ENCODE data around the gene ANAPC16. TPM values are rescaled to one million over a fixed set of nuclear protein-coding genes. Genes with fewer than 3 reads are reported as not detected.
"Not testable (repeated sequence)": the region's sequence is repeated elsewhere in the genome, so short reads cannot be mapped to it uniquely, and the experiment has no call there.

The ANAPC16 gene
- total and polyA plus RNA-seq, 2 donors (not counting 1 experiment from before 2014, with no cell fraction given): 104 to 132 TPM

DNA sequence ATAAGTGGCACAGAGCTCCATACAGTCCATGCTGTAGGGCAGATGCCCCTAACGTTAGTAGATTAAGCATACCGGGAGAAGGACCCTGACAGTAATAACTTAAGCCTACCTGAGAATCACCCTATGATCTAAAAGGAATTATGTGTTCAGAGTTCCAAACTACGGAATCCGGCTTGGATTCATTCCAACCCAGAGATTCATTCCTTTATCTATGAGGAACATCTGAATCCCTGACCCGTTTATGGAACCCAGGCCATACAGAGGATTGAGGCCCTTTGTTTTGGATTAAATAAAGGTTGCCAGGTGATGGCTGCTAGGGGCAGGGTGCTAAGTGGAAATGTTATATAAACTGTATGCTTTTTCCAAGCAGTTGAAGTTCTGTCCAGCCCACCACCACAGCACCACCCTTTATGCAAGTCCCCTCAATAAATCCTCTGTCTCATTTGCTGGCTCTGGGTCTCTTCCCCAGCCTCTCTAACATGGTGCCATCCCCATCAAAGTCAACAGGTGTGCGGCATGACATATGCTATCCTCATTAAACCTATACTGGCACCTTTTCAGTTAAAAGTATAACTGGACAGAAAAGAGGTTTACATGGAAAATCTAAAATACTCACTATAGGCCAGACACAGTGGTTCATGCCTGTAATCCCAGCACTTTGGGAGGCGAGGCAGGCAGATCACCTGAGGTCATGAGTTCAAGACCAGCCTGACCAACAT, 9.1 kb upstream of the ANAPC16 start:
- CTCF ChIA-PET: no interaction called here
- WGBS (ENCODE audit: insufficient coverage): 100% methylated on average over 5 of the region's 7 CpGs
- TF ChIP-seq, protein P1, sequence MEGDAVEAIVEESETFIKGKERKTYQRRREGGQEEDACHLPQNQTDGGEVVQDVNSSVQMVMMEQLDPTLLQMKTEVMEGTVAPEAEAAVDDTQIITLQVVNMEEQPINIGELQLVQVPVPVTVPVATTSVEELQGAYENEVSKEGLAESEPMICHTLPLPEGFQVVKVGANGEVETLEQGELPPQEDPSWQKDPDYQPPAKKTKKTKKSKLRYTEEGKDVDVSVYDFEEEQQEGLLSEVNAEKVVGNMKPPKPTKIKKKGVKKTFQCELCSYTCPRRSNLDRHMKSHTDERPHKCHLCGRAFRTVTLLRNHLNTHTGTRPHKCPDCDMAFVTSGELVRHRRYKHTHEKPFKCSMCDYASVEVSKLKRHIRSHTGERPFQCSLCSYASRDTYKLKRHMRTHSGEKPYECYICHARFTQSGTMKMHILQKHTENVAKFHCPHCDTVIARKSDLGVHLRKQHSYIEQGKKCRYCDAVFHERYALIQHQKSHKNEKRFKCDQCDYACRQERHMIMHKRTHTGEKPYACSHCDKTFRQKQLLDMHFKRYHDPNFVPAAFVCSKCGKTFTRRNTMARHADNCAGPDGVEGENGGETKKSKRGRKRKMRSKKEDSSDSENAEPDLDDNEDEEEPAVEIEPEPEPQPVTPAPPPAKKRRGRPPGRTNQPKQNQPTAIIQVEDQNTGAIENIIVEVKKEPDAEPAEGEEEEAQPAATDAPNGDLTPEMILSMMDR (IDR thresholded peaks at IDR 0.05): no peak
- no peak for TF ChIP-seq EZH2 (IDR thresholded peaks at IDR 0.05; ENCODE audit: borderline replicate concordance, insufficient read depth, low read depth, low read length, poor library complexity, severe bottlenecking)
- intact Hi-C loops (cut with micrococcal nuclease): no loop called here
- DNase-seq: no peak
- Histone ChIP-seq H3K79me2 (ENCODE audit: control insufficient read depth, insufficient read depth, low read length) (peaks cover 61% of the 10 kb centered on the region), H3K36me3 (replicated peaks in 1 of 2; ENCODE audit: control extremely low read depth in 1 of 2, control insufficient read depth in 1 of 2, extremely low read depth in 1 of 2, insufficient read depth in 2 of 2, low read length in 1 of 2) (peaks cover 5 to 64% of the 10 kb centered on the region in 2 experiments), H3K27me3 (replicated peaks in 1 of 4; ENCODE audit: control extremely low read depth in 1 of 4, control insufficient read depth in 3 of 4, insufficient read depth in 4 of 4, low read length in 3 of 4) (no peaks in the 10 kb centered on the region), H3K27ac (ENCODE audit: low read length in 2 of 2) (no peak overlapping the region), H3K4me1 (ENCODE audit: control insufficient read depth in 2 of 2, insufficient read depth in 2 of 2, low read length in 2 of 2) (no peaks in the 10 kb centered on the region), H2AFZ (ENCODE audit: insufficient read depth, low read depth, low read length, poor library complexity, severe bottlenecking) (no peak overlapping the region), H3K4me2 (replicated peaks; ENCODE audit: low read depth, low read length, poor library complexity, severe bottlenecking) (no peak overlapping the region), H3K9ac (ENCODE audit: low read length) (no peak overlapping the region), H3K9me3 (ENCODE audit: control extremely low read depth in 1 of 3, control insufficient read depth in 2 of 3, insufficient read depth in 1 of 3, low read length in 2 of 3) (no peaks in the 10 kb centered on the region), H4K20me1 (ENCODE audit: control insufficient read depth, insufficient read depth, low read length, poor library complexity, severe bottlenecking) (peaks cover 6% of the 10 kb centered on the region), H3K4me3 (ENCODE audit: control extremely low read depth in 1 of 5, extremely low read depth in 1 of 5, insufficient read depth in 1 of 5, low read depth in 2 of 5, low read length in 4 of 5) (no peak overlapping the region)
- Mint-ChIP-seq H3K9me3 (ENCODE audit: insufficient read depth) (no peaks in the 10 kb centered on the region), H3K4me3 (no peak overlapping the region), H3K27ac (peak overlapping the region; percentile 29), H3K27me3 (no peaks in the 10 kb centered on the region), H3K4me1 (no peaks in the 10 kb centered on the region)
- POLR2A ChIA-PET: no interaction called here
- ATAC-seq (ENCODE audit: low read depth): no peak

DNA sequence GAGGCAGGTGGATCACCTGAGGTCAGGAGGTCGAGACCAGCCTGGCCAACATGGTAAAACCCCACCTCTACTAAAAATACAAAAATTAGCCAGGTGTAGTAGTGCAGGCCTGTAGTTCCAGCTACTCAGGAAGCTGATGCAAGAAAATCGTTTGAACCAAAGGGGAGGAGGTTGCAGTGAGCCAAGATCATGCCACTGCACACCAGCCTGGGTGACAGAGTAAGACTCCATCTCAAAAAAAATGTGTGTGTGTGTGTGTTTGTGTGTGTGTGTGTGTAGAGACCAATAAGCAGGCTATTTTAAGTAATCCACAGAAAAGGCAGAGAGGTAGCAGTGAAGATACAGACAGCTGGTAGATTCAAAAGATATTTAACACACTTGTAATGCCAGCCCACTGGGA, 7.3 kb upstream of the ANAPC16 start:
- H3K27me3 Mint-ChIP-seq, DNase-seq: not testable (repeated sequence)

GRCh38 chr10:72211381-72211780, 4.4 kb upstream of the ANAPC16 start:
- H3K27me3 ChIP-seq (replicated peaks in 1 of 4; ENCODE audit: control extremely low read depth in 1 of 4, control insufficient read depth in 3 of 4, insufficient read depth in 4 of 4, low read length in 3 of 4); H3K9ac ChIP-seq (ENCODE audit: low read length); H3K9me3 ChIP-seq (ENCODE audit: control extremely low read depth in 1 of 3, control insufficient read depth in 2 of 3, insufficient read depth in 1 of 3, low read length in 2 of 3); H3K9me3 Mint-ChIP-seq (ENCODE audit: insufficient read depth); H3K27ac Mint-ChIP-seq; H3K4me3 ChIP-seq (ENCODE audit: control extremely low read depth in 1 of 5, extremely low read depth in 1 of 5, insufficient read depth in 1 of 5, low read depth in 2 of 5, low read length in 4 of 5); H2AFZ ChIP-seq (ENCODE audit: insufficient read depth, low read depth, low read length, poor library complexity, severe bottlenecking); H3K4me3 Mint-ChIP-seq; H4K20me1 ChIP-seq (ENCODE audit: control insufficient read depth, insufficient read depth, low read length, poor library complexity, severe bottlenecking); POLR2A ChIA-PET; ATAC-seq (ENCODE audit: low read depth); H3K27ac ChIP-seq (ENCODE audit: low read length in 2 of 2); DNase-seq; intact Hi-C loops (cut with micrococcal nuclease); H3K4me2 ChIP-seq (replicated peaks; ENCODE audit: low read depth, low read length, poor library complexity, severe bottlenecking); H3K27me3 Mint-ChIP-seq: not testable (repeated sequence)
- H3K79me2 ChIP-seq (ENCODE audit: control insufficient read depth, insufficient read depth, low read length): peaks cover 88% of the 10 kb centered on the region
- H3K36me3 ChIP-seq (replicated peaks in 1 of 2; ENCODE audit: control extremely low read depth in 1 of 2, control insufficient read depth in 1 of 2, extremely low read depth in 1 of 2, insufficient read depth in 2 of 2, low read length in 1 of 2): peaks cover 0 to 48% of the 10 kb centered on the region in 2 experiments
- CTCF ChIA-PET: interaction anchor here (1.9 kb wide), 1 partner anchor 85 kb away, joined by 6 read pairs; no protein-coding TSS in a partner anchor
- peaks cover 19% of the 10 kb centered on the region for H3K4me1 Mint-ChIP-seq
- WGBS (ENCODE audit: insufficient coverage): 96% methylated on average over 6 of the region's 11 CpGs
- H3K4me1 ChIP-seq (ENCODE audit: control insufficient read depth in 2 of 2, insufficient read depth in 2 of 2, low read length in 2 of 2): peaks cover 7 to 10% of the 10 kb centered on the region in 2 donors

More for the DNA sequence above, 7.3 kb upstream of the ANAPC16 start:
- H3K9me3 ChIP-seq (ENCODE audit: control extremely low read depth in 1 of 3, control insufficient read depth in 2 of 3, insufficient read depth in 1 of 3, low read length in 2 of 3); H3K9me3 Mint-ChIP-seq (ENCODE audit: insufficient read depth); POLR2A ChIA-PET; H3K27ac ChIP-seq (ENCODE audit: low read length in 2 of 2); H3K4me1 ChIP-seq (ENCODE audit: control insufficient read depth in 2 of 2, insufficient read depth in 2 of 2, low read length in 2 of 2); intact Hi-C loops (cut with micrococcal nuclease); H3K9ac ChIP-seq (ENCODE audit: low read length); H3K27me3 ChIP-seq (replicated peaks in 1 of 4; ENCODE audit: control extremely low read depth in 1 of 4, control insufficient read depth in 3 of 4, insufficient read depth in 4 of 4, low read length in 3 of 4); H3K4me1 Mint-ChIP-seq; H3K4me3 ChIP-seq (ENCODE audit: control extremely low read depth in 1 of 5, extremely low read depth in 1 of 5, insufficient read depth in 1 of 5, low read depth in 2 of 5, low read length in 4 of 5); H3K27ac Mint-ChIP-seq; H3K4me3 Mint-ChIP-seq; H2AFZ ChIP-seq (ENCODE audit: insufficient read depth, low read depth, low read length, poor library complexity, severe bottlenecking); ATAC-seq (ENCODE audit: low read depth); H4K20me1 ChIP-seq (ENCODE audit: control insufficient read depth, insufficient read depth, low read length, poor library complexity, severe bottlenecking); H3K4me2 ChIP-seq (replicated peaks; ENCODE audit: low read depth, low read length, poor library complexity, severe bottlenecking): not testable (repeated sequence)
- peaks cover 72% of the 10 kb centered on the region for H3K79me2 ChIP-seq (ENCODE audit: control insufficient read depth, insufficient read depth, low read length)
- peaks cover 5 to 50% of the 10 kb centered on the region in 2 experiments for H3K36me3 ChIP-seq (replicated peaks in 1 of 2; ENCODE audit: control extremely low read depth in 1 of 2, control insufficient read depth in 1 of 2, extremely low read depth in 1 of 2, insufficient read depth in 2 of 2, low read length in 1 of 2)
- 25% methylated on average over 1 of the region's 2 CpGs for WGBS (ENCODE audit: insufficient coverage)
- CTCF ChIA-PET: interaction anchor here (1.1 kb wide), 1 partner anchor 128 kb away, joined by 4 read pairs; no protein-coding TSS in a partner anchor

Measured in B cell (primary cell).